PC-3 (cell line): ENCODE measurements around the gene ARID5B. TPM values are rescaled to one million over a fixed set of nuclear protein-coding genes. Genes with fewer than 3 reads are reported as not detected.

ENCODE experiments used
- ATAC-seq: fragments of 200-7000 bp; cut with Tn5 transposase; 2 replicates; pipeline ENCODE4 v1.9.1; 2020; ENCODE audit warnings: mild to moderate bottlenecking, moderate library complexity
- BruUV-seq: library from RNA; stranded (reverse); fragments of 400-500 nt; replicated peaks from 2 replicates; lab custom pipeline; 2021; lab: Mats Ljungman, UMichigan
- CTCF ChIA-PET: fragments of 300-600 bp; sonication (Branson Sonifier 250); formaldehyde crosslinking; loops from one replicate; lab custom pipeline; 2022; ENCODE audit warnings: antibody characterized with exemption; lab: Charles Lee
- POLR2A ChIA-PET: fragments of 300-600 bp; sonication (Branson Sonifier 250); formaldehyde crosslinking; loops from one replicate; lab custom pipeline; 2022; ENCODE audit warnings: antibody characterized with exemption; ENCODE audit not compliant: unreplicated experiment; lab: Charles Lee
- DNase-seq: peaks from one replicate; pipeline ENCODE4 v3.0.0-alpha.2; 2015
- H2AFZ ChIP-seq: fragments of 300-600 bp; sonication (generic); 2 replicates; pipeline ENCODE4 v1.6.0; 2016; ENCODE audit warnings: antibody characterized with exemption, low read length
- H3F3A ChIP-seq: fragments of 300-600 bp; sonication (generic); one replicate; pipeline ENCODE4 v1.6.0; 2017; ENCODE audit warnings: antibody characterized with exemption, low read length, control low read depth, mild to moderate bottlenecking; ENCODE audit not compliant: unreplicated experiment
- H3K27ac ChIP-seq: fragments of 300-600 bp; sonication (generic); 2 replicates; pipeline ENCODE4 v1.5.1; 2016; ENCODE audit warnings: mild to moderate bottlenecking, low read length
- H3K27me3 ChIP-seq: fragments of 300-600 bp; sonication (generic); 2 replicates; pipeline ENCODE4 v1.6.1; 2016; ENCODE audit warnings: low read length, mixed read lengths
- H3K36me3 ChIP-seq: fragments of 300-600 bp; sonication (generic); 2 replicates; pipeline ENCODE4 v1.6.1; 2016; ENCODE audit warnings: low read depth, mixed run types, low read length, mixed read lengths
- H3K4me1 ChIP-seq: fragments of 300-600 bp; sonication (generic); 2 replicates; pipeline ENCODE4 v1.5.1; 2016; ENCODE audit warnings: low read length; ENCODE audit not compliant: insufficient read depth
- H3K4me2 ChIP-seq: fragments of 300-600 bp; sonication (generic); 2 replicates; pipeline ENCODE4 v1.6.0; 2016; ENCODE audit warnings: low read length
- H3K4me3 ChIP-seq: fragments of 300-600 bp; sonication (generic); 2 replicates; pipeline ENCODE4 v1.5.1; 2016; ENCODE audit warnings: mild to moderate bottlenecking, low read length, mixed read lengths
- H3K79me2 ChIP-seq: fragments of 300-600 bp; sonication (generic); 2 replicates; pipeline ENCODE4 v1.6.1; 2017; ENCODE audit warnings: low read length, mixed read lengths
- H3K9ac ChIP-seq: fragments of 300-600 bp; sonication (generic); 2 replicates; pipeline ENCODE4 v1.6.0; 2016; ENCODE audit warnings: mild to moderate bottlenecking, low read length
- H3K9me2 ChIP-seq: fragments of 300-600 bp; sonication (generic); replicated peaks from 2 replicates; pipeline ENCODE4 v1.6.1; 2016; ENCODE audit warnings: mixed run types, low read length, mixed read lengths
- H3K9me3 ChIP-seq: fragments of 300-600 bp; sonication (generic); 2 replicates; pipeline ENCODE4 v1.6.1; 2016; ENCODE audit warnings: low read length, mixed read lengths
- H4K20me1 ChIP-seq: fragments of 300-600 bp; sonication (generic); 2 replicates; pipeline ENCODE4 v1.6.1; 2016; ENCODE audit warnings: low read length, mixed read lengths
- CTCF ChIP-seq: fragments of 300-600 bp; sonication (generic); conservative IDR thresholded peaks from 2 replicates; pipeline ENCODE4 v1.5.1; 2017; ENCODE audit warnings: antibody characterized with exemption, low read depth, mild to moderate bottlenecking, low read length
- EZH2 ChIP-seq: fragments of 300-600 bp; sonication (generic); IDR thresholded peaks from one replicate; pipeline ENCODE4 v1.6.1; 2017; ENCODE audit warnings: antibody characterized with exemption, mild to moderate bottlenecking, low read length; ENCODE audit not compliant: unreplicated experiment
- EZH2phosphoT487 ChIP-seq: fragments of 300-600 bp; sonication (generic); IDR thresholded peaks from 2 replicates; pipeline ENCODE4 v1.6.1; 2018; ENCODE audit warnings: mild to moderate bottlenecking, antibody characterized with exemption, low read length, borderline replicate concordance
- intact Hi-C: fragments of 100-400 bp; cut with micrococcal nuclease; formaldehyde crosslinking; loops from 2 replicates; pipeline ENCODE4 v1.9.0; 2023
- total RNA-seq: library from RNA; depleted of rRNA; stranded (reverse); fragments of >200 nt; gene quantifications from 2 replicates; pipeline ENCODE4 v1.2.3, GENCODE V29; 2014

Gene ARID5B
- total RNA-seq, 1 experiment from 2014 or later, result 26.4 TPM

GRCh38 chr10:61907587-61907986, 6.1 kb downstream of the ARID5B start:
- Histone ChIP-seq H3K36me3 (no peaks in the 10 kb centered on the region), H3K4me1 (peaks cover 17% of the 10 kb centered on the region), H3K27ac (no peak overlapping the region), H3F3A (peaks cover 8% of the 10 kb centered on the region), H3K9me3 (no peaks in the 10 kb centered on the region), H3K79me2 (peaks cover 37% of the 10 kb centered on the region), H4K20me1 (no peaks in the 10 kb centered on the region), H3K4me3 (no peak overlapping the region), H3K4me2 (no peak overlapping the region), H3K9ac (no peak overlapping the region), H3K9me2 (no peaks in the 10 kb centered on the region), H2AFZ (no peak overlapping the region), H3K27me3 (no peaks in the 10 kb centered on the region)
- ATAC-seq (no peak), DNase-seq (no peak)
- ChIA-PET POLR2A (no interaction called here), CTCF (no interaction called here)
- no TSS peak for BruUV-seq
- intact Hi-C loops, result no loop called here
- TF ChIP-seq CTCF, result no peak
- no peak for TF ChIP-seq EZH2
- TF ChIP-seq EZH2phosphoT487, result no peak

GRCh38 chr10:61910226-61910805, 8.8 kb downstream of the ARID5B start:
- ChIA-PET POLR2A (interaction anchor here (0.5 kb wide), 2 partner anchors 227 to 1121 kb away, joined by 3 to 5 read pairs; no protein-coding TSS in a partner anchor), CTCF (no interaction called here)
- H3K9ac ChIP-seq, result no peak overlapping the region
- intact Hi-C loops, result no loop called here
- H3K9me3 ChIP-seq, result no peaks in the 10 kb centered on the region
- H3K36me3 ChIP-seq, result no peaks in the 10 kb centered on the region
- H3K79me2 ChIP-seq, result peaks cover 22% of the 10 kb centered on the region
- peaks cover 2% of the 10 kb centered on the region for H3K4me1 ChIP-seq
- TF ChIP-seq CTCF (no peak), EZH2 (no peak), EZH2phosphoT487 (no peak)
- no peak overlapping the region for H3K27ac ChIP-seq
- H2AFZ ChIP-seq, result no peak overlapping the region
- H3K4me3 ChIP-seq, result no peak overlapping the region
- BruUV-seq, result no TSS peak
- no peaks in the 10 kb centered on the region for H4K20me1 ChIP-seq
- no peak for DNase-seq
- no peak overlapping the region for H3K4me2 ChIP-seq
- no peaks in the 10 kb centered on the region for H3K27me3 ChIP-seq
- ATAC-seq, result no peak
- no peaks in the 10 kb centered on the region; the same call in 1 of the 2 replicates for H3K9me2 ChIP-seq
- no peaks in the 10 kb centered on the region for H3F3A ChIP-seq

DNA sequence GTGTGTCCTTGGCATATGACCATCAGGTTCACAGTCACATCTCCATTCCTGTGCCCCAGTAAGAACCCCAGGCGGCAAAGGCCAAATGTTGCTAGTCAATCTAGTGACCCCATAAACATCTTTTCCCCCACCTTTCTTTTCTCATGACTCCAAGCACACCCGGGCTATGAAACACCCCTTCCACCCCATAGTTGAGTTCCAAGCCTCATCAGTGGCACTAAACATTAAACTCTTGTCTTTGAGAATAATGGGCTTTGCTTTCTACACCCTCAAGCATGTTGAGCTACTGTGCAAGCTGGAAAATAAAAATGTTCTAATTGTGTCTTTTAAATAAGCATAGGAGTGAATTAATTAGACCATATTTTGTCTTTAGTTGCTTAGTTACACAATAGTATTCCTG, 9.4 kb downstream of the ARID5B start:
- Histone ChIP-seq H4K20me1 (no peaks in the 10 kb centered on the region), H2AFZ (no peak overlapping the region), H3K4me3 (no peak overlapping the region), H3K27ac (no peak overlapping the region), H3F3A (no peaks in the 10 kb centered on the region), H3K79me2 (peaks cover 16% of the 10 kb centered on the region), H3K4me1 (no peaks in the 10 kb centered on the region), H3K9ac (no peak overlapping the region), H3K27me3 (no peaks in the 10 kb centered on the region), H3K9me2 (no peaks in the 10 kb centered on the region; the same call in 1 of the 2 replicates), H3K4me2 (no peak overlapping the region), H3K9me3 (no peaks in the 10 kb centered on the region), H3K36me3 (no peaks in the 10 kb centered on the region)
- no peak for ATAC-seq
- ChIA-PET POLR2A (no interaction called here), CTCF (no interaction called here)
- intact Hi-C loops, result no loop called here
- BruUV-seq, result no TSS peak
- TF ChIP-seq EZH2phosphoT487 (no peak), EZH2 (no peak), CTCF (no peak)
- DNase-seq, result no peak
